Prostate gland (tissue), 2 donors: ENCODE data around the gene PNP. TPM values are rescaled to one million over a fixed set of nuclear protein-coding genes. Genes with fewer than 3 reads are reported as not detected.

ENCODE experiments used
- DNase-seq: peaks from one replicate; pipeline ENCODE4 v3.0.0-alpha.2; 2019; ENCODE audit warnings: low spot score
- H3K27ac ChIP-seq, 2 donors: fragments of 200-600 bp; sonication (generic); 2 replicates each; pipeline ENCODE4 v1.5.1; 2017 to 2019
- H3K27me3 ChIP-seq: fragments of 200-600 bp; sonication (generic); replicated peaks from 2 replicates; pipeline ENCODE4 v1.5.1; 2019; ENCODE audit not compliant: insufficient read depth
- H3K36me3 ChIP-seq, 2 donors: fragments of 200-600 bp; sonication (generic); 1 replicate in 1 of 2; 2 replicates in 1 of 2; pipeline versions ENCODE4 v1.5.1 to v1.8.1; 2017 to 2019
- H3K4me1 ChIP-seq: fragments of 200-600 bp; sonication (generic); replicated peaks from 2 replicates; pipeline ENCODE4 v1.5.1; 2019
- H3K4me3 ChIP-seq, 2 donors: fragments of 200-600 bp; sonication (generic); 2 replicates each; pipeline ENCODE4 v1.5.1; 2017 to 2019
- H3K9me3 ChIP-seq: fragments of 200-600 bp; sonication (generic); 2 replicates; pipeline ENCODE4 v1.5.1; 2017
- CTCF ChIP-seq, 4 experiments: fragments of 200-600 bp in 2 of 4; fragments of 450-650 bp in 2 of 4; sonication (generic) in 2 of 4; IDR thresholded peaks; 1 replicate in 3 of 4; 2 replicates in 1 of 4; pipeline ENCODE4 v1.5.1; 2016 to 2019; ENCODE audit warnings: antibody characterized with exemption in 4 of 4, mild to moderate bottlenecking in 2 of 4, moderate library complexity in 2 of 4
- POLR2A ChIP-seq: fragments of 450-650 bp; IDR thresholded peaks from one replicate; pipeline ENCODE4 v1.6.1; 2016; ENCODE audit warnings: antibody characterized with exemption, mild to moderate bottlenecking
- POLR2AphosphoS5 ChIP-seq: sonication (generic); formaldehyde crosslinking; IDR thresholded peaks from one replicate; pipeline ENCODE4 v1.6.1; 2017; ENCODE audit warnings: antibody characterized with exemption
- WGBS: methylation state at CpG from one replicate; pipeline ENCODE4 v1.1.5; 2018; 5-methylcytosine and 5-hydroxymethylcytosine counted together
- intact Hi-C: fragments of 100-400 bp; cut with DNase I; formaldehyde crosslinking; loops from one replicate; pipeline ENCODE4 v1.14.2; 2022
- total RNA-seq, 2 donors: library from RNA; depleted of rRNA; stranded (reverse); fragments of >200 nt; gene quantifications; one replicate each; pipeline ENCODE4 v1.1.0, GENCODE V29; 2016

Gene PNP
- total RNA-seq, 2 donors from 2014 or later = 14.2 to 20.3 TPM

GRCh38 chr14:20454516-20455354 is 14.5 kb upstream of the PNP start, which contains the start of the genes APEX1 and OSGEP:
Gene APEX1 (plus strand): TSS chr14:20455226. CDS start chr14:20455646, 420 bp downstream.
Gene OSGEP (minus strand): TSS chr14:20454812. CDS start chr14:20454683, 129 bp downstream.
- H3K36me3 ChIP-seq = peaks cover under 1 to 19% of the 10 kb centered on the region in 2 donors
- no peaks in the 10 kb centered on the region for H3K27me3 ChIP-seq
- no peaks in the 10 kb centered on the region for H3K9me3 ChIP-seq
- peak; percentile 99 for DNase-seq
- H3K4me3 ChIP-seq = peak within 1 kb of the TSS; percentile 72 to 85
- intact Hi-C loops = loop anchor here (1.0 to 2.0 kb wide), 2 partner anchors 41 to 112 kb away; partner anchors contain the start of genes PARP2 and TEP1
- no peaks in the 10 kb centered on the region for H3K4me1 ChIP-seq
- under 1% methylated on average over 56 of the region's 56 CpGs for WGBS
- peak in 2 of 4 experiments; percentile 15 to 25 for TF ChIP-seq CTCF (IDR thresholded peaks at IDR 0.05)
- peak; percentile 65 for TF ChIP-seq POLR2A
- TF ChIP-seq POLR2AphosphoS5 = peak; percentile 98
- peak within 1 kb of the TSS; percentile 95 to 97 for H3K27ac ChIP-seq

GRCh38 chr14:20455355-20456300 is 13.6 kb upstream of the PNP start:
- DNase-seq = no peak
- no peak for TF ChIP-seq POLR2AphosphoS5
- TF ChIP-seq CTCF (IDR thresholded peaks at IDR 0.05) = no peak
- no peak for TF ChIP-seq POLR2A
- peaks cover 0 to 19% of the 10 kb centered on the region in 2 donors for H3K36me3 ChIP-seq
- H3K4me3 ChIP-seq = peak overlapping the region; percentile 72 to 85
- H3K27ac ChIP-seq = peak overlapping the region; percentile 95 to 97
- intact Hi-C loops = loop anchor here (1.0 to 2.0 kb wide), 2 partner anchors 42 to 113 kb away; partner anchors contain the start of genes PARP2 and TEP1
- H3K4me1 ChIP-seq = peaks cover 2% of the 10 kb centered on the region
- H3K9me3 ChIP-seq = no peaks in the 10 kb centered on the region
- H3K27me3 ChIP-seq = no peaks in the 10 kb centered on the region
- under 1% methylated on average over 39 of the region's 39 CpGs for WGBS

- DNase-seq = no peak
- Histone ChIP-seq H3K9me3 (no peaks in the 10 kb centered on the region), H3K4me3 (no peak overlapping the region), H3K4me1 (peaks cover 2% of the 10 kb centered on the region), H3K27me3 (no peaks in the 10 kb centered on the region), H3K27ac (no peak overlapping the region), H3K36me3 (peaks cover 0 to 16% of the 10 kb centered on the region in 2 donors)
- WGBS = 78% methylated on average over 13 of the region's 13 CpGs
- TF ChIP-seq CTCF (IDR thresholded peaks at IDR 0.05) (no peak), POLR2AphosphoS5 (no peak), POLR2A (no peak)
- intact Hi-C loops = no loop called here
Observed at GRCh38 chr14:20456971-20457370, 12.2 kb upstream of the PNP start.

- no peak overlapping the region for H3K27ac ChIP-seq
Observed at GRCh38 chr14:20458031-20458789, 11.0 kb upstream of the PNP start.

More at GRCh38 chr14:20458031-20458789, 11.0 kb upstream of the PNP start:
- no peak overlapping the region for H3K4me3 ChIP-seq
- TF ChIP-seq POLR2A (no peak), CTCF (IDR thresholded peaks at IDR 0.05) (no peak)
- no peaks in the 10 kb centered on the region for H3K27me3 ChIP-seq
- no peaks in the 10 kb centered on the region for H3K9me3 ChIP-seq
- peaks cover 0 to 15% of the 10 kb centered on the region in 2 donors for H3K36me3 ChIP-seq
- intact Hi-C loops = no loop called here
- H3K4me1 ChIP-seq = peaks cover 2% of the 10 kb centered on the region
- DNase-seq = no peak
- 53% methylated on average over 8 of the region's 8 CpGs for WGBS
